HT-29 (cell line): Measurements from ENCODE around the gene PEAK3. TPM values are rescaled to one million over a fixed set of nuclear protein-coding genes. Genes with fewer than 3 reads are reported as not detected.

Experiments
- DNase-seq: peaks from one replicate; pipeline ENCODE4 v3.0.0-alpha.2; 2015; ENCODE audit warnings: low spot score
- small RNA-seq: library from RNA; depleted of rRNA; stranded (forward); fragments of <200 nt; gene quantifications from one replicate; pipeline ENCODE3, GENCODE V24; 2014
- total RNA-seq: library from RNA; depleted of rRNA; stranded (reverse); fragments of >200 nt; shearing (Covaris generic); gene quantifications from 2 replicates; pipeline ENCODE4 v1.2.3, GENCODE V29; 2014; rRNA removed

Gene PEAK3
- total RNA-seq, 1 experiment from 2014 or later: not detected

GRCh38 chr19:2225415-2226050, 56.4 kb downstream of the PEAK3 start:
- no peak for DNase-seq

DNA sequence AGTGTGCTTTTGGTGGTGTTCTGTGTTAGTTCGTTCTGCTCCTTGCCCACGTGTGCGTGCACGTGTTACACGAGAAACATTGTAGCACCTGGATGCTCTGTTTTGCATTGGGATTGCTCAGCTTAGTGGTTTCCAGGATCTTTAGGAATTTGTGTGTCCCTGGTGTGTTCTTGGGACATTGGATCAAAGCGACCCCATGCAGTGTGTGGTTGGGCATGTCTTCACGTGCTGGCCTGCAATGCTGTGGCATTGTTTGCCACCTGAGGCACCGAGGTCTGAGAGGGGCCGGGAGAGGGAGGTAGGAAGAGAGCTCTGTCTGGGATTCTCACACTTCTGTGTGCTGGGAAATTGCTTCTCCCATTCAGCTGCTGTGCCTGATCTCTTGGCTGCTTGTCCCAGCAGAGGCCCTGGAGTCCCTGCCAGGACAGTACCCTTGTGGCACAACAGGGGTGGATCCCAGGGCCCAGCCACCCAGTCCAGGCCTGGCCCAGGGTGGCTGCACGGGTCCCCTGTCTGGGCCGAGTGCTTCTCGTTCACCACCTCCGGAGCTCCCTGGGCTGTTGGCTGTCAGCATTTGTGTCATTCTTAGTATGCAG, 57.1 kb downstream of the PEAK3 start:
- no peak for DNase-seq

Small RNA genes lying within 50 kb of the gene (small RNA-seq; reads per million reads assigned to genes)
- gene MIR1227: not detected

Other genes with a start within 250 kb of the PEAK3 start
- 212 and 223 TPM in 2 replicates for gene MKNK2, start 230.9 kb downstream of the PEAK3 start, total RNA-seq
- gene MOB3A, start 185.8 kb downstream of the PEAK3 start, total RNA-seq: 7.7 and 9.2 TPM in 2 replicates
- 2.7 and 5.3 TPM in 2 replicates for gene IZUMO4, start 185.3 kb downstream of the PEAK3 start, total RNA-seq
- 143 and 145 TPM in 2 replicates for gene AP3D1, start 130.6 kb downstream of the PEAK3 start, total RNA-seq
- gene DOT1L, start 118.2 kb downstream of the PEAK3 start, total RNA-seq: 12.9 and 19.5 TPM in 2 replicates
- gene PLEKHJ1, start 45.8 kb downstream of the PEAK3 start, total RNA-seq: 295 and 307 TPM in 2 replicates
- 80.5 and 102 TPM in 2 replicates for gene SF3A2, start 45.4 kb downstream of the PEAK3 start, total RNA-seq
- 17.3 and 19.9 TPM in 2 replicates for gene AMH, start 32.9 kb downstream of the PEAK3 start, total RNA-seq
- gene JSRP1, start 25.8 kb downstream of the PEAK3 start, total RNA-seq: 0.34 and 0.38 TPM in 2 replicates
- gene LINGO3, start 26.0 kb upstream of the PEAK3 start, total RNA-seq: 0.20 TPM in 1 of 2 replicates, not detected in the other
- 276 and 306 TPM in 2 replicates for gene LSM7, start 46.4 kb upstream of the PEAK3 start, total RNA-seq
- gene SPPL2B, start 46.5 kb upstream of the PEAK3 start, total RNA-seq: 85.0 and 121 TPM in 2 replicates
- 0.31 TPM in 1 of 2 replicates, not detected in the other for gene TMPRSS9, start 78.1 kb upstream of the PEAK3 start, total RNA-seq
- 154 and 163 TPM in 2 replicates for gene TIMM13, start 145.4 kb upstream of the PEAK3 start, total RNA-seq
- gene LMNB2, start 174.8 kb upstream of the PEAK3 start, total RNA-seq: 210 and 212 TPM in 2 replicates
- gene GADD45B, start 194.0 kb upstream of the PEAK3 start, total RNA-seq: 15.2 and 21.8 TPM in 2 replicates